ENCODE results near the gene GRPEL2. TPM values are rescaled to one million over a fixed set of nuclear protein-coding genes. Genes with fewer than 3 reads are reported as not detected.

The GRPEL2 gene
- total RNA-seq, 4 donors from 2014 or later: 12.6 to 19.6 (median 13.7) TPM

DNA sequence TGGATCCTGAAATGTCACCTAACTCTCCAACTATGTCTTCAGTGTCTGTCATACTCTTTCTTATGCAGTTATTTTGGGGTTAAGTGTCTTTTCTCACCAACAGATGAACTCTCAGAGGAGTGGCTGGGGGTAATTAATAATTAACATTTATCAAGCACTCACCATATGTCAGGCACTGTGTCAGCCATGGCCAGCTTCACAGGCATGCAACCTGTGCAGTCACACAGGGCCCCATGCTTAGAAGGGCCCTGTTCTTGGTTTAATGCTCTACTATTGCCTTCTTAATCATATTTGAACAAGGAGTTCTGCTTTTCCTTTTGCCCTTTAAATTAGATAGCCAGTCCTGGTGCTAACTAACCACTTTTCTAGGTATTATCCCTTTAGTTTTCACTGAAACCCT lies 3.4 kb upstream of the GRPEL2 start:
- Histone ChIP-seq H3K4me1 (peaks cover 6 to 12% of the 10 kb centered on the region in 2 donors), H3K9me3 (no peaks in the 10 kb centered on the region), H3K4me3 (replicated peaks in 1 of 3) (no peak overlapping the region), H3K36me3 (no peaks in the 10 kb centered on the region), H3K27me3 (no peaks in the 10 kb centered on the region), H3K27ac (no peak overlapping the region)
- intact Hi-C loops (cut with DNase I): no loop called here
- TF ChIP-seq POLR2A (IDR thresholded peaks at IDR 0.05): no peak
- TF ChIP-seq, protein P1, sequence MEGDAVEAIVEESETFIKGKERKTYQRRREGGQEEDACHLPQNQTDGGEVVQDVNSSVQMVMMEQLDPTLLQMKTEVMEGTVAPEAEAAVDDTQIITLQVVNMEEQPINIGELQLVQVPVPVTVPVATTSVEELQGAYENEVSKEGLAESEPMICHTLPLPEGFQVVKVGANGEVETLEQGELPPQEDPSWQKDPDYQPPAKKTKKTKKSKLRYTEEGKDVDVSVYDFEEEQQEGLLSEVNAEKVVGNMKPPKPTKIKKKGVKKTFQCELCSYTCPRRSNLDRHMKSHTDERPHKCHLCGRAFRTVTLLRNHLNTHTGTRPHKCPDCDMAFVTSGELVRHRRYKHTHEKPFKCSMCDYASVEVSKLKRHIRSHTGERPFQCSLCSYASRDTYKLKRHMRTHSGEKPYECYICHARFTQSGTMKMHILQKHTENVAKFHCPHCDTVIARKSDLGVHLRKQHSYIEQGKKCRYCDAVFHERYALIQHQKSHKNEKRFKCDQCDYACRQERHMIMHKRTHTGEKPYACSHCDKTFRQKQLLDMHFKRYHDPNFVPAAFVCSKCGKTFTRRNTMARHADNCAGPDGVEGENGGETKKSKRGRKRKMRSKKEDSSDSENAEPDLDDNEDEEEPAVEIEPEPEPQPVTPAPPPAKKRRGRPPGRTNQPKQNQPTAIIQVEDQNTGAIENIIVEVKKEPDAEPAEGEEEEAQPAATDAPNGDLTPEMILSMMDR (IDR thresholded peaks at IDR 0.05): no peak
- DNase-seq: no peak

DNA sequence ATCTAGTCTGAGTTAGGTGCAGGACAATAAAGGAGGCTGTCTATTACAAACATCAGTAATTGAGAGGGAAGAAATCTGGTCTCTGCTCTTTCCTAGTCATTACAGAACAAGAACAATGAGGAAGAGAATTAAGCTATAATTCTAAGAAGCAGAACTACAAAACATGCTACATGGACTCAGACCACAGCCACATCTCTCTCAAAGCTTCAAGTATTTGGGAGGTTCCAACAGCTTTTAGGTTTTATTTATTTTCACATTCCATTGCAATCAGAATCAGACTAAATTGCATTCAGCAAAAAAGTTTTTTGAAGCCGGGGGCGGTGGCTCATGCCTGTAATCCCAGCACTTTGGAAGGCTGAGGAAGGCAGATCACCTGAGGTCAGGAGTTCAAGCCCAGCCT lies 1.1 kb upstream of the GRPEL2 start:
- no peak overlapping the region for H3K27ac ChIP-seq
- peaks cover 6 to 12% of the 10 kb centered on the region in 2 donors for H3K4me1 ChIP-seq
- 92 to 93% methylated on average over 2 of the region's 2 CpGs for WGBS, 2 donors
- no peak for TF ChIP-seq POLR2A (IDR thresholded peaks at IDR 0.05)
- TF ChIP-seq, protein P1 (IDR thresholded peaks at IDR 0.05): no peak
- H3K9me3 ChIP-seq: no peaks in the 10 kb centered on the region
- intact Hi-C loops (cut with DNase I): no loop called here
- H3K4me3 ChIP-seq (replicated peaks in 1 of 3): no peak overlapping the region
- DNase-seq: no peak
- peaks cover 7% of the 10 kb centered on the region in 2 donors for H3K36me3 ChIP-seq
- H3K27me3 ChIP-seq: no peaks in the 10 kb centered on the region

DNA sequence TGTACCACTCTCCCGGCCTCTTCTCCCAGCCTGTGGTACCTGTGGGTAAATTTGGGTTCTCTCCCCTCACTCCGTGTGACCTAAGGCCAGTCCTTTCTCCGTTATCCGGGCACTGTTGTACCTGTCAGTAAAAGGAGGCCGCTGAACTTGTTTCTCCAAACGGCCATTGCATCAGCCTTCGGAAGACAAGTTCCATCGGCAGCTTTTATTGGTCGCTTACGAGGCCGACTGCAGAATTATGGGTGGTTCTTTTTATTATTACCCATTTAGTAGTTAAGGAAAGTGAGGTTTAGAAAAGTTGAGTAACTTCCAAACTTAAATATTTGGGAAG lies 558 bp downstream of the GRPEL2 start:
- TF ChIP-seq, protein P1 (IDR thresholded peaks at IDR 0.05): no peak
- no peak for TF ChIP-seq POLR2A (IDR thresholded peaks at IDR 0.05)

DNA sequence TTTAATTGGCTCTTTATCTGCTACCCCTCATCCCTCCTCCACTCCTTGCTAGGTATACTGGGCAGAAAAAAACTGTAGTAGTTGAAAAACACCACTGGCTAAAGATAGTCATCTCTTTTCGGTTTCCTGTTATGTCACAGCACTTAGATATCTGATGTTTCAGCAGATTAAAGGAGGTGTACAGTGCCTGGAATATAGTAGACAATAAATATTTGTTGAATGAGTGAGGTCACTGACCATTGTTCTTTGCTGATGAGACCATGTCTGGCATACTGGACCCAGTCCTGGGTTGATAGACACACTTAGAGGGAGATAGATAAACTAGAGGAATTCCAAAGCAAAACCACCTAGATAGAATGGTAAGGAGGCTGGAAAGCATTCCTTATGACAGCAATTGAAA lies 3.2 kb downstream of the GRPEL2 start:
- H3K36me3 ChIP-seq: peaks cover 34 to 49% of the 10 kb centered on the region in 2 donors
- H3K9me3 ChIP-seq: no peaks in the 10 kb centered on the region
- DNase-seq: no peak
- H3K27me3 ChIP-seq: no peaks in the 10 kb centered on the region
- intact Hi-C loops (cut with DNase I): no loop called here
- H3K27ac ChIP-seq: no peak overlapping the region
- TF ChIP-seq, protein P1 (IDR thresholded peaks at IDR 0.05): no peak
- TF ChIP-seq POLR2A (IDR thresholded peaks at IDR 0.05): no peak
- H3K4me1 ChIP-seq: peaks cover 6 to 12% of the 10 kb centered on the region in 2 donors
- no peak overlapping the region for H3K4me3 ChIP-seq (replicated peaks in 1 of 3)
- WGBS, 2 donors: 76 to 86% methylated on average over 1 of the region's 1 CpG

More for the DNA sequence above, 558 bp downstream of the GRPEL2 start:
- Histone ChIP-seq H3K4me3 (replicated peaks in 1 of 3) (peak overlapping the region; percentile 21 to 81 (median 71)), H3K9me3 (no peaks in the 10 kb centered on the region), H3K36me3 (peaks cover 24 to 25% of the 10 kb centered on the region in 2 donors), H3K27me3 (no peaks in the 10 kb centered on the region), H3K4me1 (peaks cover 6 to 12% of the 10 kb centered on the region in 2 donors), H3K27ac (peak overlapping the region in 2 of 3 donors; percentile 47 to 68)
- intact Hi-C loops (cut with DNase I): no loop called here
- WGBS, 2 donors: 2% methylated on average over 11 of the region's 11 CpGs
- no peak for DNase-seq

DNA sequence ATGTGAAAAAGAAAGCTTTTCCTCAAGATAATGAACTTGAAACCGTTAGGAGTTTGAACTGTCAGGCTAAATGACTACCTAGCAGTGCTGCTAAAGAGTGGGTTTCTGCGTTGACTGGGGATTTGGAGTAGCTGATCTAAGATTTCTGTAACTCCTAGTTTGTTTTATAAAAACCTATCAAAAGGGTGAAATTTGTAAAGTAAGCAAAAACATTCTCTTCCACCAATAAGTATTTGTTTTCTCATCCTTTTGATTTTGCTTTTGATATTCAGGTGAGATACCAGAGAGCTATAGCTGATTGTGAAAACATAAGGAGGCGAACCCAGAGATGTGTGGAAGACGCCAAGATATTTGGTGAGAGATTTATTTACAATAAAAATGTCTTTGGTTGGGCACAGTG lies 4.1 kb downstream of the GRPEL2 start:
- no peaks in the 10 kb centered on the region for H3K27me3 ChIP-seq
- H3K4me3 ChIP-seq (replicated peaks in 1 of 3): no peak overlapping the region
- 94 to 97% methylated on average over 4 of the region's 4 CpGs for WGBS, 2 donors
- no peak for TF ChIP-seq POLR2A (IDR thresholded peaks at IDR 0.05)
- TF ChIP-seq, protein P1 (IDR thresholded peaks at IDR 0.05): no peak
- DNase-seq: no peak
- no peak overlapping the region for H3K27ac ChIP-seq
- H3K36me3 ChIP-seq: peaks cover 34 to 56% of the 10 kb centered on the region in 2 donors
- peaks cover 5 to 12% of the 10 kb centered on the region in 2 donors for H3K4me1 ChIP-seq
- no peaks in the 10 kb centered on the region for H3K9me3 ChIP-seq
- intact Hi-C loops (cut with DNase I): no loop called here
